Mucosa of stomach (tissue), 1 donor: ENCODE measurements around the gene TARS2.

ENCODE experiments used
- H3K27me3 ChIP-seq: one replicate; pipeline ENCODE4 v1.7.0; 2013; ENCODE audit warnings: mild to moderate bottlenecking, low read length; ENCODE audit not compliant: control insufficient read depth, insufficient read depth
- H3K36me3 ChIP-seq: one replicate; pipeline ENCODE4 v1.7.0; 2013; ENCODE audit warnings: low read length; ENCODE audit not compliant: control insufficient read depth, insufficient read depth
- H3K4me1 ChIP-seq: one replicate; pipeline ENCODE4 v1.7.0; 2013; ENCODE audit warnings: mild to moderate bottlenecking, low read length; ENCODE audit not compliant: control insufficient read depth, insufficient read depth
- H3K4me3 ChIP-seq: one replicate; pipeline ENCODE4 v1.7.0; 2013; ENCODE audit warnings: low read length
- H3K9ac ChIP-seq: one replicate; pipeline ENCODE4 v1.7.0; 2013; ENCODE audit warnings: mild to moderate bottlenecking, low read length, moderate library complexity
- H3K9me3 ChIP-seq: one replicate; pipeline ENCODE4 v1.7.0; 2013; ENCODE audit warnings: mild to moderate bottlenecking, low read length, moderate library complexity; ENCODE audit not compliant: control insufficient read depth
- donor health status: Pancreatic carcinoma.

Gene TARS2

DNA sequence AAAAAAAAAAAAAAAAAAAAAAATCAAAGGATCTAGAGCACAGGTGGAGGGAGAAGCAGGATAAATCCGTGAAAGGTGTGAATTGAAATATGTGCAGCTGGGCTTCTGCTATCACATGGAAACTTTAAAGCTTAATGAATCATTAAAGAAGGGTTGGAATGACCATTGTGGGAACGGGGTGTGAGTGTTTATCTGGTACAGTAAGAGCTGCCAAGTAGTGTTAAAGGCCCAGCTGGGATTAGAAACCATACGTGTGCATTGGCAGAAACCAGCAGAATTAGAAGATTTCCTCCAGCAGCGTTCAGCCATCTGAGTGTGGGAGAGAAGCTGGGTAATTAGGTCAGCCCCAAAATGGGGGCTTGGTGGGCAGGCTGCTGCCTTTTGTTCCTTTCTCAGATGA, 41.8 kb downstream of the TARS2 start:
- Histone ChIP-seq H3K36me3 (no peaks in the 10 kb centered on the region), H3K9ac (peak overlapping the region; percentile 43), H3K4me1 (peaks cover 32% of the 10 kb centered on the region), H3K4me3 (no peak overlapping the region), H3K27me3 (no peaks in the 10 kb centered on the region), H3K9me3 (no peaks in the 10 kb centered on the region)

DNA sequence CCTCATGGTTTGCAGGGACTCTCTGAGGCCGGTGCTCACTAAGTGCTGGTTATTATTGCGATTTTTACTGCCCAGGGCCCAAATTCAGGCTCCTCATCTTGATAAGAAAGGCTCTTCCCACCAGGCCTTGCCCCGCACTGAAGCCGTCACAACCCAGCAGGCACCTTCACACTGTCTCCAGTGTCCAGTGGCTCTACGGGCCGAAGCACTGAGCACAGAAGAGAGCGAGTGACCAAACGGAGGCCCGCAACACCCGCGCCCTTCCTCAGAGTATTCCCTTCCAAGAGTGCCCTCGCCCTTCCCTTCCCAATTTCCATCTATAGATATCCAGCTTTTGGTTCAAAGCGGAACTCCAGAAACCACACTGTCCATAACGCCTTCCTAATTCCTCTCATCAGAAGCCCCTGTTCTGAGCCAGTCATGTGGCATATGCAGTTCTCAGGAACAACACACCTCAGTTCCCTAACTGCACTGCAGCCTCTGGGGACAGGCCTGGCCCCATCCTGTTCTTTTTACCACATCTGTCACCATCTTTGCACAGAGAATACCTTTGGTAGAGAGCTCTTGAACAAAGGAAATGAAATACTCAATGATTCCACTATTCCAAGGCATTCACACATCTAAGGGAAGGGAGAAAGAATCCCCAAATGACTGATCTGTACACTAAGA, 43.4 kb downstream of the TARS2 start:
- no peaks in the 10 kb centered on the region for H3K27me3 ChIP-seq
- no peak overlapping the region for H3K9ac ChIP-seq
- no peak overlapping the region for H3K4me3 ChIP-seq
- no peaks in the 10 kb centered on the region for H3K9me3 ChIP-seq
- H3K4me1 ChIP-seq: peaks cover 32% of the 10 kb centered on the region
- no peaks in the 10 kb centered on the region for H3K36me3 ChIP-seq

DNA sequence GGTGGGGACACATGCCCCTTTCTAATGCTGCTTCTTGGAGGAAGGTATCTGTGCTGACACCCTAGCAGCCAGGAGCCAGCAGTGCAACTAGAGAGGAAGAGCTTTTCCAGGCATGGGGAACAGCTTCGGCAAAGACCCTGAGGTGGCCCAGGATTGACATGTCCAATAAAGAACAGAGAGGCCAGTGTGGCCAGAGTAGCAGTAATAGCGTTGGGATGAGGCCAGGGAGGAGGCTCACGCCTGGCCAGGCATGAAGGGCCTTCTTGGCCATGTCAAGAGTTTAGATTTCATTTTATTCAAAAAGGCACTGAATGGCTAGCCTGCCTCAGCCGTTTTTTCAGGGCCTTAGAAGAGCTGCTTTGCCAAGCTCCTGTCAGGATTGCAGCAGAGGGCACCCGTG, 45.6 kb downstream of the TARS2 start:
- Histone ChIP-seq H3K27me3 (no peaks in the 10 kb centered on the region), H3K9me3 (no peaks in the 10 kb centered on the region), H3K36me3 (no peaks in the 10 kb centered on the region), H3K9ac (peak overlapping the region; percentile 20), H3K4me3 (no peak overlapping the region), H3K4me1 (peaks cover 37% of the 10 kb centered on the region)

DNA sequence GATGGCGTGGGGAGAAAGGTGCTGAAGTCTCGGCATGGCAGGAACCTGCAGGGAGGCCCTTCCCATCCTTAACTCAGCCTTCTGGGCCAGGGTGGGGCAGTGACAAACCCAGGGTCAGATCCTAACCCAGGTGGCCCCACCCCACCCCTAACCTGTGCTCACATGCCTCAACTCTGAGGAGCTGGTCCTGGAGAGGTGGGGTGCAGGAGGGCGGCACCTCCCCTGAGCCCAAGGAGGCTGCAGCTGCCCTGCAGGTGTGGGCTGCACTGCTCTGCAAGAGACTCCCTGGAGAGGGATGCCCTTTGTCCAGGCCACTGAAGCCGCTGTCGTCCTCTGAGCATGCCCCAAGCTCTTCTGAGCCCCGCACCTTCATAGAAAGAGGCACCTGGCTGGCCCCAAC, 46.8 kb downstream of the TARS2 start:
- Histone ChIP-seq H3K36me3 (no peaks in the 10 kb centered on the region), H3K4me3 (no peak overlapping the region), H3K4me1 (peaks cover 32% of the 10 kb centered on the region), H3K9me3 (no peaks in the 10 kb centered on the region), H3K27me3 (no peaks in the 10 kb centered on the region), H3K9ac (no peak overlapping the region)

DNA sequence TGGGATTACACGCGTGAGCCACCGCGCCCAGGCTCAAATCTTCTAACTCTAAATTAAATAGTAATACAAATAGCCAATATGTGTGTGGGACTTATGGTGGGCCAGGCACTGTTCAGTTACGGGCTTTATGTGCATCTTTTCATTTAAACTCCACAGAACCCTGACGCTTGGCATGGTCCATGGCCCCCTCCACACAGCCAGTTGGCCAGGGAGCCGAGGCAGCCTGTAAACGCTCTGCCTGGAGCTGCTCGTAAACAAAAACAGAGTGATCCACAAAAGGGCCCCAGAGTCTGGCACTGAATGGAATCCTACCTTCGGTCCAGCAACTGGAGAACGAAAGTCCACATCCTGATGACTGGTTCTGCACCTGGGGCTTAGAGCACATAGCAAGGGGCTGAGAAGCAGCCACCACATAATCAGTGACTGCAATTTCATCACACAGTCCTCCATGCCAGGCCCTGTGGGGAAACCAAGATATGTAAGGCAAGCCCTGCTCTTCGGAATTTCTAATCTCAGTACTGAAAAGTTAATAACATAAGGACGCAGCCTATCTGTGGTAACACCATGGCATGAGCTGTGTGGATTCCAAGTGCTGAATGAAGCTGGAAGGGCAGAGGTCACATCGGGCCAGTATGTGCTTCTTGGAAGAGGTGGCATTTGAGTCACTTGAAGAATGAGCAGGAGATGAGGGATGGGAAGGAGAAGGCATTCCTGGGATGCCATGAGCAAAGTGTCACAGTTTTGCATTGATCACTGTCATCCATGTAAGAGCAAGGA, 48.5 kb downstream of the TARS2 start:
- H3K4me1 ChIP-seq: peaks cover 27% of the 10 kb centered on the region
- no peak overlapping the region for H3K4me3 ChIP-seq
- H3K36me3 ChIP-seq: no peaks in the 10 kb centered on the region
- no peaks in the 10 kb centered on the region for H3K27me3 ChIP-seq
- H3K9me3 ChIP-seq: no peaks in the 10 kb centered on the region
- no peak overlapping the region for H3K9ac ChIP-seq

DNA sequence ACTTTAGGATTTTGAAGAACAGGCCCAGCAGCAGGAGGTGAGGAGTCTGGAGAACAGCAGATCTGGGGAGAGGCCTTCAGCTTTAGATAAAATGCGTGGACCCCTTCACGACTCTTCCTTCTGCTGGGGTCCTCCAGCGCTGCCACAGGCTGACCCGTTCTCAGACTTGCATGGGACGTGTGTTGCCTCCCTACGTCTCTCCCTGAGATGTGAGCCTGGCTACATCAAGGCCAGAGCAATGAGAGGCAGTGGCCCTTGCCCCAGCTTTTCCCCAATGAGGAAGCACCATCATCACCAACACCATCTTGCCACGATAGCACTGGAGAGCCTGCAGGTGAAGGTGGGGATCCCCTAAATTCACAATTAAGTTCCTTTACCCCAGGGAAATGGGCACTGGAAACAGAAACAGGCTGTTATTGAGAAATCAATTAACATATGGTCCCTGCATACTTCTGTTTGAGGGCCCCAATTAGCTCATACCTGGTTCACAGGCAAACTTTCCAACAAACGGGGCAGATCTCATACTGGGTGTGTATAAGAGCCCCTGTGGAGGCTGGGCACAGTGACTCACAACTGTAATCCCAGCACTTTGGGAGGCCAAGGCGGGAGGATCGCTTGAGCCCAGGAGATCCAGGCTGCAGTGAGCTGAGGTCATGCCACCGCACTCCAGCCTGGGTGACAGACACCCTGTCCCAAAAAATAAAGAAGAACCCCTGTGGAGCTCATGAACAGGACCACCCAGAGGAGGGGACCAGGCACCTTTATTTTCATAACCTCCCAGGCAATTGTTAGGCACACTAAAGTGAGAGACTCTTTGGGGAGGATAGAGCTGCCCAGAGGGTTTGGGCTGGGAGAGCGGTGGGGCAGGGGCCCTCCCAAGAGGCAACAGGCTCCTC, 49.9 kb downstream of the TARS2 start:
- peak overlapping the region; percentile 43 for H3K9ac ChIP-seq
- no peak overlapping the region for H3K4me3 ChIP-seq
- H3K9me3 ChIP-seq: no peaks in the 10 kb centered on the region
- H3K27me3 ChIP-seq: no peaks in the 10 kb centered on the region
- H3K4me1 ChIP-seq: peaks cover 22% of the 10 kb centered on the region
- no peaks in the 10 kb centered on the region for H3K36me3 ChIP-seq

DNA sequence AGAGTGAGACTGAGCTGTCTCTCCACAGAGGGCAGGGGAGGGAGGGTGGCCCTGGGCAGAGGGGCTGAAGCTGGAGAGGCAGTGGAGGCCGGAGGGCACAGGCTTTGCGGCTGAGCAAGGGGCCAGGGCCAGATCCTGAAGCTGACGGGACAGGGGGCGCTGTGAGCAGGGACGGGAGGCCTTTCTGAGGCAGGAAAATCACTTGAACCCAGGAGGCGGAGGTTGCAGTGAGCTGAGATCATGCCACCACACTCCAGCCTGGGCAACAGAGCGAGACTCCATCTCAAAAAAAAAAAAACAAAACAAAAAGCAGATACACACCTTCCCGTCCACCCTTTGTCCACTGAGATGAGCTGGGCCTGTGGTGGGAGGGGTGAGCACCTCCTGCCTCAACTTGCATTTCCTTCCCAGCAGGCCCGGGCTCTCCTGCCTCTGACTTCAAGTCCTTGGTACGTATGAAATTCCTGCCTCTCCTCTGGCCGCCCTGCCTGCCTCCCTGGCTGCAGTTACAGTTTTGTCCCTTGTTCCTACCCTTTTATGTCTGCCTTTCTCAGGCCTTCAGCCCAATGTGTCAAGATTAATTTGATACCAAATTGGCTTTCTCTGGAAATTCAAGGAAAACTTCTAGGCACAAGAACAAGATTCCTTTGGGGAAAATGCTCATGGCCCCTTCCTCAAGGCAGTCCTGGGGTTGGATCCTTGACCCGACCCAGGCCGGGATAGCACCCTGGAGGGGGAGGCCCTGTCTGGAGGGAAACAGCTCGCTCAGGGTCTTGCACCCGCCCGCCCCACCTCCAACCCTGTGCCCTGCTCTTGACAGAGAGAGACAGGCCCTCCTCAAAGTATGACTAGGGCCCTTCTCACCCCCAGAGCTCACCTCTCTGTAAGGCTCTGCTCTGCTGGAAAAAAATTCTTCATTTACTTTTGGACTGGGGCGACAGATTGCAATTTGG, 50.8 kb downstream of the TARS2 start:
- peaks cover 12% of the 10 kb centered on the region for H3K4me1 ChIP-seq
- H3K4me3 ChIP-seq: no peak overlapping the region
- H3K9ac ChIP-seq: peak overlapping the region; percentile 43
- no peaks in the 10 kb centered on the region for H3K36me3 ChIP-seq
- H3K9me3 ChIP-seq: no peaks in the 10 kb centered on the region
- H3K27me3 ChIP-seq: no peaks in the 10 kb centered on the region

DNA sequence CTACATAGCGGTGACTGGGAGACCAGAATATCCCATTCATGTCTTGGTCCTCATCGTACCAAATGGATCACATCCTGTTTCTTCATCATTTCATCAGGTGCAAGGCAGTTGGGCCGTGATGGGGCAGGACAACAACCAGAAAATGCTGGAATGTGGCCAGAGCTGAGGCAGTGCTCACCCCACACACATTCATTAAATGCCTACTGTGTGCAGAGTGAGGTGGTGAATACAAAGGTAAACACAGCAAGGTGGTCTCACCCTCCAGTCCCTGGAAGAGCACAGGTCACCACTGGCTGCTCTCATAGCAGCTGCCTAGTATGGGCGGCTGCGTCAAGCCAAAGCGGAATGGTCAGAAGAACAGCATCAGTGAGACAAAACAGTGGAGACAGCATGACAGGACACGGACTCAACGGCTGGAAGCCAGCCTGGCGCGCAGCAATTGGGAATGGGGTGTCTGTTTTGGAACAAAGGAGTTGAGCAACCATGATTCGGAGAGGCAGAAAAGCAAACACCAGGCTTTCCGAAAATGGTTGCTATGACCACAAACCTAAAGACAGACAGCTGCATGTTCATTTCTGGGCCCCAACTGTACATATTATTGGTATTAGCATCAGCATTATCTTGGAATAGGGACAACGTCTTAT, 56.4 kb downstream of the TARS2 start:
- Histone ChIP-seq H3K4me1 (peaks cover 13% of the 10 kb centered on the region), H3K36me3 (no peaks in the 10 kb centered on the region), H3K4me3 (no peak overlapping the region), H3K27me3 (peaks cover 4% of the 10 kb centered on the region), H3K9me3 (no peaks in the 10 kb centered on the region), H3K9ac (no peak overlapping the region)

DNA sequence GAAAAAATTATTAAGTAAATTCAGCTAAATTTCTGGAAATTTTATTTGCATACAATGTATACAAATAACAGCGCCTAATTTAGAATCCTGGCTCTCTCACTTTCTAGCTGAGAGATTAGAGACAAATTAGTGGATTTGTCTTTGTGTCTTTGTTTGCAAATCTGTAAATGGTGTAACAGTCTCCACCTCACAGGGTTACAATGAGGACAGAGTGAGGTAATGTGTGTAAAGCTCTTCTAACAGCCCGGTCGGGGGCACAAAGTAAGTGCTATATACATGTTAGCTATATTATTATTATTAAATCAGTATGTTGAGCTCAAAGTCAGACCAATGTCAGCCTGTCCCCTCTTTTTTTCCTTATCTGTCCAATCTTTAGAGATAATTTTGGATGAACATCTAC, 57.0 kb downstream of the TARS2 start:
- H3K9me3 ChIP-seq: no peaks in the 10 kb centered on the region
- peaks cover 4% of the 10 kb centered on the region for H3K27me3 ChIP-seq
- H3K4me1 ChIP-seq: peaks cover 14% of the 10 kb centered on the region
- no peak overlapping the region for H3K4me3 ChIP-seq
- no peak overlapping the region for H3K9ac ChIP-seq
- no peaks in the 10 kb centered on the region for H3K36me3 ChIP-seq

DNA sequence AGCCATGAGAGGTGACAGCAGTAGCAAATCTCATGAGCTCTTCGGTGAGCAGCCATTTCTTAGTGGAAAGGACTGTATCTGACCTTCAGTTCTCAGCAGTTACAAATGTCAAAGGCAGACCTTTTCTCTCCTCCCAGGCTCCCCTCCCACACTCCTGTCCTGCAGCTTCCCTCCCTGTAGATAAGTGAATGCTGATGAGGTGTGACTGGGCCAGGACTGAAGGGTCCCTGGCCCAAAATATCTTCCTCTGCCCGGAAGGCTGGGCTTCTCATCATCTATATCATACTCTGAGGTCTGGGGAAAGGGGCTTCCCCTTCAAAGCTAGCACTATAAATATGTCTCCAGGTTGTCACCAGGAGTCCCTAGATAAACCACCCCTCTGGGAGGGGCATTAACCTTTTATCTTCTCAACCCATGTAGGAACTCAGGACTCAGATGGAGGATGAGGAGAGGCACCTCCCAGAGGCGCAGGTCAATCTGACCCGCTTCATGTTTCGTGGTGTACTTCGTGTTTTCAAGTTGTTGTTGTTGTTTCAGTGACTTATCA, 58.3 kb downstream of the TARS2 start:
- Histone ChIP-seq H3K4me3 (no peak overlapping the region), H3K27me3 (peaks cover 13% of the 10 kb centered on the region), H3K9ac (no peak overlapping the region), H3K4me1 (peaks cover 21% of the 10 kb centered on the region), H3K36me3 (no peaks in the 10 kb centered on the region), H3K9me3 (no peaks in the 10 kb centered on the region)
